Natural killer cell (primary cell): ENCODE measurements around the gene ALOX12B. TPM values are rescaled to one million over a fixed set of nuclear protein-coding genes. Genes with fewer than 3 reads are reported as not detected.

Experiments
- ATAC-seq, 3 donors: fragments of 150-1000 bp in 2 of 3; fragments of 200-7000 bp in 1 of 3; cut with Tn5 transposase; 1 replicate in 1 of 3; 2 replicates in 2 of 3; pipeline ENCODE4 v1.10.0; 2021; ENCODE audit warnings: mild to moderate bottlenecking in 2 of 3, moderate library complexity in 2 of 3
- DNase-seq, 2 donors: peaks; one replicate each; pipeline versions ENCODE4 v3.0.0 to v3.0.0-alpha.2; 2013 to 2021; ENCODE audit warnings: mixed read lengths in 1 of 2
- H3K27ac ChIP-seq: one replicate; pipeline ENCODE4 v1.5.1; 2013; ENCODE audit warnings: mild to moderate bottlenecking, low read length
- H3K27me3 ChIP-seq: one replicate; pipeline ENCODE4 v1.6.1; 2013; ENCODE audit warnings: low read length; ENCODE audit not compliant: control insufficient read depth, insufficient read depth
- H3K36me3 ChIP-seq: one replicate; pipeline ENCODE4 v1.6.1; 2013; ENCODE audit warnings: low read length; ENCODE audit not compliant: control insufficient read depth, insufficient read depth
- H3K4me1 ChIP-seq: one replicate; pipeline ENCODE4 v1.6.1; 2013; ENCODE audit warnings: low read length; ENCODE audit not compliant: control insufficient read depth, insufficient read depth
- H3K4me3 ChIP-seq: one replicate; pipeline ENCODE4 v1.5.1; 2013; ENCODE audit warnings: low read length
- H3K9me3 ChIP-seq: one replicate; pipeline ENCODE4 v1.6.1; 2013; ENCODE audit warnings: low read length; ENCODE audit not compliant: control insufficient read depth, insufficient read depth
- H3K27ac Mint-ChIP-seq, 2 donors: one replicate each; pipeline ENCODE4 v1.8.0; 2022; ENCODE audit warnings: mild to moderate bottlenecking in 2 of 2, mixed read lengths in 2 of 2, moderate library complexity in 1 of 2
- H3K27me3 Mint-ChIP-seq, 2 donors: one replicate each; pipeline ENCODE4 v1.8.0; 2022; ENCODE audit warnings: low read depth in 2 of 2, mixed read lengths in 2 of 2
- H3K36me3 Mint-ChIP-seq: one replicate; pipeline ENCODE4 v1.8.0; 2022; ENCODE audit warnings: mixed read lengths
- H3K4me1 Mint-ChIP-seq, 2 donors: one replicate each; pipeline ENCODE4 v1.8.0; 2022; ENCODE audit warnings: mixed read lengths in 2 of 2
- H3K4me3 Mint-ChIP-seq: one replicate; pipeline ENCODE4 v1.8.0; 2022; ENCODE audit warnings: mild to moderate bottlenecking, moderate library complexity, mixed read lengths
- H3K9me3 Mint-ChIP-seq, 2 donors: one replicate each; pipeline ENCODE4 v1.8.0; 2022; ENCODE audit warnings: mixed read lengths in 2 of 2
- WGBS: methylation state at CpG from one replicate; pipeline ENCODE4 v1.1.7; 2013; ENCODE audit warnings: missing lambda C conversion rate; ENCODE audit not compliant: insufficient coverage; 5-methylcytosine and 5-hydroxymethylcytosine counted together
- intact Hi-C: fragments of 100-400 bp; cut with micrococcal nuclease; formaldehyde crosslinking; loops from one replicate; pipeline ENCODE4 v1.14.2; 2022
- total RNA-seq, 4 donors: library from RNA; stranded (reverse); fragments of 120-200 nt in 1 of 4; gene quantifications; one replicate each; pipeline versions ENCODE4 v1.2.3 to v1.2.4, GENCODE V29; 2013 to 2022
- TF ChIP-seq, protein P1 (sequence below): fragments of 200-600 bp; IDR thresholded peaks from one replicate; pipeline ENCODE4 v1.8.0; 2022; ENCODE audit warnings: antibody characterized with exemption

The ALOX12B gene
- total RNA-seq, 3 donors from 2014 or later (not counting 1 experiment from before 2014, with no cell fraction given), result 0.29 to 0.58 (median 0.56) TPM

DNA sequence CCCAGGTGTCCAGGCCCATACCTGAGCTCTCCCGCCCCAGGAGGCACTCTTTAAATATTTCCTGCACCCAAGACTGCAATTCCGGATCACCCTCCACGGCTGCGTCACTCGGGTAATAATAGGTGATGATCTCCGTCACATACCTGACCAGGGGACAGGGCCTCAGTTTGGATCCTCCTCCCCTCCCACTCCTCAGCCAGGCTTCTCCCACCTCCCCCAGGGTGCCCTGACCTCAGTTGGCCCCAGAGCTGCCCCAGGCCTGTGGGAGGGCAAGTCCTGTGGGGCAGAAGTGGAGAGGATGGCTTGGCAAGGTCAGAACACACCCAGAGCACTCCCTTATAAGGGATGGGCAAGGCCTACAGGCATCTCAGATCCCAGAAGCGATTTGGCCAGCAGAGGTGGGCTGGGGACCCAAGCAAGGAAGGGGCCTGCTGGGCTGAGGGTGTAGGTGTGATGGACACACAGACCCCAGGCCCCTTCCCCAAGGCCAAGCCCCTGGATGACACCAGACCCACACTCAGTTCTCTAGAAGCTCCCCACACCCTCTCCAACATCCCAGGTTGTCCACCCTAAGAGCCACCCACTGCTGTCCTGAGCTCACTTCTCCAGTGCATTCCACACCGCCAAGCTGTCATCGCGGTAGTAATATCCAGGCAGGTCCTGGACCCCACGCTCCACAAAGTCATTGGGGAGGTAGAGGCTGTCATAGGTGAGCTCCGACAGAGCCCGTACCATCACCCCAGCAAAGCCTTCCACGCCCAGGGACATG is 11.8 kb downstream of the ALOX12B start:
- intact Hi-C loops, result no loop called here
- 95% methylated on average over 13 of the region's 14 CpGs for WGBS

DNA sequence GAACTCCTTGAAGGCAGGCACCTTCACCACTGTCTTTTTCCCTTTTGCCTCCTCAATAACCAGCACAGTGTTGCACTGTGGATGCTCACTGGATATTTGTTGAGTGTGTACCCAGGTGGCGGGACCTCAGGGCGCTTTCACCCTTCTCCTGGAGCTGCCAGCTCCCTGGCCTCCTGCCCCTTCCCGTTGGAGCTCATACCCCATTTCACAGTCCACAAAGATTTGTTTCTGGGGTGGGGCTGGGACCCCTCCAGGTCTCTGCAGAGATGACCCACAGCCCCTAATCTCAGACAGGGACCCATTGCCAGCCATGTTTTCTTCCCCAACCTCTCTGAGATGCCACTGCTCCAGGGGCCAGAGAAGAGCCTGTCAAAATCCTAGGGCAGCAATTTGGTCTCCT is 12.4 kb downstream of the ALOX12B start:
- Histone ChIP-seq H3K9me3 (no peaks in the 10 kb centered on the region), H3K4me1 (peaks cover 38% of the 10 kb centered on the region), H3K27me3 (peaks cover 37% of the 10 kb centered on the region), H3K4me3 (no peak overlapping the region), H3K27ac (no peak overlapping the region), H3K36me3 (no peaks in the 10 kb centered on the region)
- peaks cover 16 to 41% of the 10 kb centered on the region in 2 donors for H3K4me1 Mint-ChIP-seq
- no peaks in the 10 kb centered on the region for H3K36me3 Mint-ChIP-seq
- DNase-seq (no peak), ATAC-seq (no peak)
- peak overlapping the region; percentile 55 for H3K4me3 Mint-ChIP-seq
- H3K9me3 Mint-ChIP-seq, result no peaks in the 10 kb centered on the region
- H3K27ac Mint-ChIP-seq, result peak overlapping the region in 1 of 2 donors; percentile 93
- WGBS, result 90% methylated on average over 3 of the region's 3 CpGs
- TF ChIP-seq, protein P1, sequence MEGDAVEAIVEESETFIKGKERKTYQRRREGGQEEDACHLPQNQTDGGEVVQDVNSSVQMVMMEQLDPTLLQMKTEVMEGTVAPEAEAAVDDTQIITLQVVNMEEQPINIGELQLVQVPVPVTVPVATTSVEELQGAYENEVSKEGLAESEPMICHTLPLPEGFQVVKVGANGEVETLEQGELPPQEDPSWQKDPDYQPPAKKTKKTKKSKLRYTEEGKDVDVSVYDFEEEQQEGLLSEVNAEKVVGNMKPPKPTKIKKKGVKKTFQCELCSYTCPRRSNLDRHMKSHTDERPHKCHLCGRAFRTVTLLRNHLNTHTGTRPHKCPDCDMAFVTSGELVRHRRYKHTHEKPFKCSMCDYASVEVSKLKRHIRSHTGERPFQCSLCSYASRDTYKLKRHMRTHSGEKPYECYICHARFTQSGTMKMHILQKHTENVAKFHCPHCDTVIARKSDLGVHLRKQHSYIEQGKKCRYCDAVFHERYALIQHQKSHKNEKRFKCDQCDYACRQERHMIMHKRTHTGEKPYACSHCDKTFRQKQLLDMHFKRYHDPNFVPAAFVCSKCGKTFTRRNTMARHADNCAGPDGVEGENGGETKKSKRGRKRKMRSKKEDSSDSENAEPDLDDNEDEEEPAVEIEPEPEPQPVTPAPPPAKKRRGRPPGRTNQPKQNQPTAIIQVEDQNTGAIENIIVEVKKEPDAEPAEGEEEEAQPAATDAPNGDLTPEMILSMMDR, result no peak
- H3K27me3 Mint-ChIP-seq, result peaks cover 45 to 52% of the 10 kb centered on the region in 2 donors
- intact Hi-C loops, result no loop called here

More for the DNA sequence above, 11.8 kb downstream of the ALOX12B start:
- peak overlapping the region in 1 of 2 donors; percentile 93 for H3K27ac Mint-ChIP-seq
- H3K9me3 Mint-ChIP-seq, result no peaks in the 10 kb centered on the region
- TF ChIP-seq, protein P1, result no peak
- H3K4me1 Mint-ChIP-seq, result peaks cover 16 to 45% of the 10 kb centered on the region in 2 donors
- H3K36me3 Mint-ChIP-seq, result no peaks in the 10 kb centered on the region
- no peak overlapping the region for H3K27ac ChIP-seq
- H3K27me3 ChIP-seq, result peaks cover 37% of the 10 kb centered on the region
- no peak for DNase-seq
- no peak for ATAC-seq
- H3K4me3 ChIP-seq, result no peak overlapping the region
- no peaks in the 10 kb centered on the region for H3K36me3 ChIP-seq
- H3K27me3 Mint-ChIP-seq, result peaks cover 40 to 47% of the 10 kb centered on the region in 2 donors
- H3K4me3 Mint-ChIP-seq, result peak overlapping the region; percentile 21
- H3K9me3 ChIP-seq, result no peaks in the 10 kb centered on the region
- peaks cover 44% of the 10 kb centered on the region for H3K4me1 ChIP-seq

DNA sequence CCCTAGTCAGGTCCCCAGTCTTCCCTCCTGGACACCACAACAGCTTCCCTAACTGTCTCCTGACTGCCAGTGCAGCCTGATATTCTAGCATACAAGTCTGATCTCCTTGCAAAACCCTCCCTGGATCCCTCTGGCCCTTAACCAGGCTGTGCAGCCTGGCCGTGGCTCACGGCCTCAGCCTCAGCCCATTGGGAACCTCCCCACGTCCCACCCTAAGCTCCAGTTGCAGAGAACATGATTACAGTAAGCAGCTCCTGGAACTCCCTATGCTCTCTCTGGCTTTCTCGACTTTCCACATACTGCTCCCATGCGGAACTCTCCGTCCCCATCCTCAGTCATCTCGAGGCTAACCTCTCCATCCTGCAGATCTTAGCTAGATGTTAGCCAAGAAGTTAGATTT is 13.0 kb downstream of the ALOX12B start:
- intact Hi-C loops, result no loop called here
- ATAC-seq, result no peak
- H3K27me3 Mint-ChIP-seq, result peaks cover 45 to 52% of the 10 kb centered on the region in 2 donors
- 74% methylated on average over 7 of the region's 7 CpGs for WGBS
- peaks cover 16 to 36% of the 10 kb centered on the region in 2 donors for H3K4me1 Mint-ChIP-seq
- H3K36me3 ChIP-seq, result no peaks in the 10 kb centered on the region
- TF ChIP-seq, protein P1, result no peak
- no peaks in the 10 kb centered on the region for H3K9me3 ChIP-seq
- no peak overlapping the region for H3K4me3 ChIP-seq
- H3K27ac Mint-ChIP-seq, result peak overlapping the region in 1 of 2 donors; percentile 93
- no peaks in the 10 kb centered on the region for H3K36me3 Mint-ChIP-seq
- peaks cover 37% of the 10 kb centered on the region for H3K27me3 ChIP-seq
- no peak for DNase-seq
- peaks cover 37% of the 10 kb centered on the region for H3K4me1 ChIP-seq
- H3K27ac ChIP-seq, result no peak overlapping the region
- no peaks in the 10 kb centered on the region for H3K9me3 Mint-ChIP-seq
- no peak overlapping the region for H3K4me3 Mint-ChIP-seq
